Lung (tissue), 12 donors: ENCODE measurements around the gene ADGRF5. TPM values are rescaled to one million over a fixed set of nuclear protein-coding genes. Genes with fewer than 3 reads are reported as not detected.

Experiments used
- ATAC-seq: fragments of 200-7000 bp; cut with Tn5 transposase; one replicate; pipeline ENCODE4 v1.9.1; 2020; ENCODE audit warnings: moderate number of reproducible peaks; ENCODE audit not compliant: insufficient read depth, low FRiP score
- DNase-seq, 3 donors: peaks; one replicate each; pipeline ENCODE4 v3.0.0-alpha.2; 2013 to 2017
- H3K27ac ChIP-seq, 2 donors: one replicate each; pipeline ENCODE4 v1.5.1; 2013; ENCODE audit warnings: mild to moderate bottlenecking in 2 of 2, moderate library complexity in 2 of 2, control low read depth in 1 of 2, inconsistent platforms in 1 of 2, low read depth in 1 of 2, low read length in 1 of 2
- H3K27me3 ChIP-seq, 3 donors: one replicate each; pipeline ENCODE4 v1.5.1; 2013; ENCODE audit warnings: low read length in 2 of 3; ENCODE audit not compliant: control insufficient read depth in 3 of 3, insufficient read depth in 3 of 3
- H3K36me3 ChIP-seq, 4 donors: one replicate each; pipeline ENCODE4 v1.5.1; 2013; ENCODE audit warnings: low read length in 4 of 4, mild to moderate bottlenecking in 1 of 4, moderate library complexity in 1 of 4; ENCODE audit not compliant: control insufficient read depth in 4 of 4, insufficient read depth in 4 of 4
- H3K4me1 ChIP-seq, 5 donors: one replicate each; pipeline ENCODE4 v1.5.1; 2013; ENCODE audit warnings: low read length in 5 of 5, mild to moderate bottlenecking in 2 of 5, moderate library complexity in 1 of 5; ENCODE audit not compliant: control insufficient read depth in 5 of 5, insufficient read depth in 5 of 5
- H3K4me3 ChIP-seq: one replicate; pipeline ENCODE4 v1.5.1; 2013; ENCODE audit warnings: mild to moderate bottlenecking, control low read depth, moderate library complexity
- H3K9ac ChIP-seq, 2 donors: one replicate each; pipeline ENCODE4 v1.5.1; 2013; ENCODE audit warnings: low read length in 2 of 2, control low read depth in 1 of 2; ENCODE audit not compliant: insufficient read depth in 1 of 2
- H3K9me3 ChIP-seq, 4 donors: one replicate each; pipeline ENCODE4 v1.5.1; 2013; ENCODE audit warnings: low read length in 3 of 4, mild to moderate bottlenecking in 1 of 4, moderate library complexity in 1 of 4; ENCODE audit not compliant: control insufficient read depth in 4 of 4, insufficient read depth in 3 of 4
- CTCF ChIP-seq: IDR thresholded peaks from 2 replicates; pipeline ENCODE4 v1.5.1; 2012; ENCODE audit warnings: mild to moderate bottlenecking; ENCODE audit errors: control extremely low read depth, extremely low read depth
- WGBS, 2 donors: extraction: QIAGEN DNeasy Blood & Tissue Kit; methylation state at CpG; one replicate each; pipeline ENCODE4 v1.1.7; 2013; 5-methylcytosine and 5-hydroxymethylcytosine counted together
- polyA plus RNA-seq, 2 donors: library from polyadenylated mRNA; stranded (reverse); fragments of 200-250 nt; gene quantifications; one replicate each; pipeline ENCODE4 v1.2.1, GENCODE V29; 2013
- total RNA-seq, 2 donors: library from RNA; depleted of rRNA in 1 of 2; stranded (reverse); fragments of >200 nt in 1 of 2; gene quantifications; one replicate each; pipeline ENCODE4 v1.2.1, GENCODE V29; 2014 to 2021
- donor health status: control.
- donor health status: control.
- donor health status: Bipolar disorder and iron deficiency.
- donor health status: healthy.
- donor health status: DM: yes; HTN: yes; CAD: no.

ADGRF5 gene
- total and polyA plus RNA-seq, 4 donors, result 71.3 to 339 (median 142) TPM

GRCh38 chr6:46828939-46829338 lies 92.8 kb downstream of the ADGRF5 start:
- no peak overlapping the region for H3K27ac ChIP-seq
- no peak overlapping the region for H3K4me3 ChIP-seq
- no peak for DNase-seq
- no peaks in the 10 kb centered on the region for H3K36me3 ChIP-seq
- ATAC-seq, result no peak
- no peaks in the 10 kb centered on the region for H3K27me3 ChIP-seq
- no peak for TF ChIP-seq CTCF
- no peaks in the 10 kb centered on the region for H3K9me3 ChIP-seq
- no peaks in the 10 kb centered on the region for H3K4me1 ChIP-seq
- no peak overlapping the region for H3K9ac ChIP-seq
- WGBS, 2 donors, result 72 to 82% methylated on average over 2 of the region's 2 CpGs

GRCh38 chr6:46821458-46821881 lies 100.3 kb downstream of the ADGRF5 start:
- no peak overlapping the region for H3K4me3 ChIP-seq
- no peak overlapping the region for H3K9ac ChIP-seq
- H3K27me3 ChIP-seq, result no peaks in the 10 kb centered on the region
- H3K9me3 ChIP-seq, result peaks cover 0 to 2% (median 0%) of the 10 kb centered on the region in 4 donors
- no peaks in the 10 kb centered on the region for H3K36me3 ChIP-seq
- TF ChIP-seq CTCF, result no peak
- ATAC-seq, result no peak
- H3K27ac ChIP-seq, result no peak overlapping the region
- WGBS, 2 donors, result 41 to 62% methylated on average over 4 of the region's 4 CpGs
- DNase-seq, result no peak
- H3K4me1 ChIP-seq, result no peaks in the 10 kb centered on the region

- Histone ChIP-seq H3K27me3 (no peaks in the 10 kb centered on the region), H3K9me3 (peaks cover 0 to 2% (median 0%) of the 10 kb centered on the region in 4 donors), H3K27ac (no peak overlapping the region), H3K36me3 (no peaks in the 10 kb centered on the region), H3K4me1 (no peaks in the 10 kb centered on the region), H3K4me3 (no peak overlapping the region), H3K9ac (no peak overlapping the region)
- DNase-seq (peak in 1 of 3 donors; percentile 4), ATAC-seq (no peak)
- 90 to 95% methylated on average over 7 of the region's 7 CpGs for WGBS, 2 donors
- TF ChIP-seq CTCF, result no peak
Observed at GRCh38 chr6:46819561-46819960, 102.2 kb downstream of the ADGRF5 start.

GRCh38 chr6:46816626-46817025 lies 105.1 kb downstream of the ADGRF5 start:
- no peaks in the 10 kb centered on the region for H3K36me3 ChIP-seq
- peaks cover 0 to 2% (median 0%) of the 10 kb centered on the region in 4 donors for H3K9me3 ChIP-seq
- no peaks in the 10 kb centered on the region for H3K4me1 ChIP-seq
- H3K9ac ChIP-seq, result no peak overlapping the region
- H3K27me3 ChIP-seq, result no peaks in the 10 kb centered on the region
- no peak overlapping the region for H3K27ac ChIP-seq
- 93 to 96% methylated on average over 1 of the region's 1 CpG for WGBS, 2 donors
- ATAC-seq, result no peak
- no peak overlapping the region for H3K4me3 ChIP-seq
- no peak for DNase-seq
- no peak for TF ChIP-seq CTCF
